Measurements from ENCODE around the gene C1QTNF6.
"Not testable (repeated sequence)": the region's sequence is repeated elsewhere in the genome, so short reads cannot be mapped to it uniquely, and the experiment has no call there.

Gene C1QTNF6

DNA sequence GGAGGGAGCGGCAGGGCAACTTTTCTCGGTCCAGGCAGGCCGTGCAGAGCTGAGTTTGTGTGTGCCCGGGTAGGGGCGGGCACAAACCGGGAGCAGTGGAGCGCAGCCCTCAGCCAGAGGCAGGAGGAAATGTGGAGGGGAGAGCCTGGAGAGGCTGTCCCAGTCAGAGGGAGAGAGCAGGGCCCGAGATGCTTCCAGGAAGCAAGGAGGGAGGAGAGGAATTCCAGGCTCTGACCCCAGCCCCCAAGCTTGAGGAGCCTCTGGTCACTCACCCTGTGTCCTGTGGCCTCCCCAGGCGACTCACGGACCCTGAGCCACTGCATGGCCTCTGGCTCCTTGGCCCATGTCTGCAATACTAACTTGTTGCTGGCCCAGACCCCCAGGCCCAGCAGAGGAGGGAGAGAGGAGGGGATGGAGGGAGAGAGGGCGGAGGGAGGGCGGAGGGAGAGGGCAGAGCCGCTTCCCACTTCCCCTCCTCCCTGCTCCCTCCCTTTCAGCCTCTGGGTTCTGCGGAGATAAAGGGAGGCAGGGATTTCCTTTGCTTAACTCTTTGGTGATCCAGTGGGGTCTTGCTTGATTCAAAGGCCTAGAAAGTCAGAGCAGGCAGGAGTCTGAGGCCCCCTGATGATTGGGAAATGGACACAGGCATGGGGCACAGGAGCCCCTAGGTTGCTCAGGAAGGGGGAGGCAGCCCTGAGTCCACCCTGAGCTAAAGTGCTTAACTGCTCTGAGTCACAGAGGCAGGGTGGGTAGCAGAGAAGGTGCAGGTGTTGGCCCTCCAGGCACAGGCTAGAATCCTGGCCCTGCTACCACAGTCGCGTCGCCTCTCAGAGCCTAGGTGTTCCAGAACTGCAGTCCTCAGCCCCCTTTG lies at the start of gene C1QTNF6:
Gene C1QTNF6, minus strand, starts transcription at position 357 of the 871 bp plus-strand sequence. Its CDS starts 34 bp downstream, at position 323.
- no peak for DNase-seq (ENCODE audit: low spot score)

DNA sequence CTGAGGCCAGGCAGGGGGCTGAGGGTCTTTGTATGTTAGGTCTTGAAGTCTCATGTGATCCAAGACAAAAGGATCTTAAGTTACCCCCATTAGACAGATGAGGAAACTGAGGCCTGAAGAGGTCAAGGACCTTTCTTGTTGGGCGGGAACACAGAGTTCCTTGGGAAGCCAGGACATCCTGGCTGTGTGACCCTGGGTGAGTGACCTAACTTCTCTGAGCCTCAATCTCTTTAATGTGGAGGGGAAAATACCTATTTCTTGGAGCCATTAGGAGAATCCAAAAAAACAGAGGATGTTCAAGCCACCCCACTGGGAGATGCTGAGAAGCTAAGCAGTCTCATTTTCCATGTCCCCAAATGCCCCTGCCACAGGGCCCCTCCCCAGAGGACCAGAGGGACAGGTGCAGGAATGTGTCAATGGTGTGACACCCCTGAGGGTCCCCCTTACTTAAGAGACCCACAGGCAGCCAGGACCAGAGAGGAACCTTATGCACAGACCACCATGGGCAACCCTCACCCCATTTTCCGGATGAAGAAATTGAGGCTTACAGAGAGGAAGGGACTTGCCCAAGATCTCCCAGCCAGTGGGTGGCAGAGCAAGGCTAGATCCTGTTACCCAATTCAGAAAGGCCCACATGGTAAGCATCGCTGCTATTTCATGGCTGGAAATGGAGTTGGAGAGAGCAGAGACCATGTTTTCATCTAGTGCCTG lies 48.0 kb upstream of the C1QTNF6 start:
- DNase-seq (ENCODE audit: low spot score) = no peak

DNA sequence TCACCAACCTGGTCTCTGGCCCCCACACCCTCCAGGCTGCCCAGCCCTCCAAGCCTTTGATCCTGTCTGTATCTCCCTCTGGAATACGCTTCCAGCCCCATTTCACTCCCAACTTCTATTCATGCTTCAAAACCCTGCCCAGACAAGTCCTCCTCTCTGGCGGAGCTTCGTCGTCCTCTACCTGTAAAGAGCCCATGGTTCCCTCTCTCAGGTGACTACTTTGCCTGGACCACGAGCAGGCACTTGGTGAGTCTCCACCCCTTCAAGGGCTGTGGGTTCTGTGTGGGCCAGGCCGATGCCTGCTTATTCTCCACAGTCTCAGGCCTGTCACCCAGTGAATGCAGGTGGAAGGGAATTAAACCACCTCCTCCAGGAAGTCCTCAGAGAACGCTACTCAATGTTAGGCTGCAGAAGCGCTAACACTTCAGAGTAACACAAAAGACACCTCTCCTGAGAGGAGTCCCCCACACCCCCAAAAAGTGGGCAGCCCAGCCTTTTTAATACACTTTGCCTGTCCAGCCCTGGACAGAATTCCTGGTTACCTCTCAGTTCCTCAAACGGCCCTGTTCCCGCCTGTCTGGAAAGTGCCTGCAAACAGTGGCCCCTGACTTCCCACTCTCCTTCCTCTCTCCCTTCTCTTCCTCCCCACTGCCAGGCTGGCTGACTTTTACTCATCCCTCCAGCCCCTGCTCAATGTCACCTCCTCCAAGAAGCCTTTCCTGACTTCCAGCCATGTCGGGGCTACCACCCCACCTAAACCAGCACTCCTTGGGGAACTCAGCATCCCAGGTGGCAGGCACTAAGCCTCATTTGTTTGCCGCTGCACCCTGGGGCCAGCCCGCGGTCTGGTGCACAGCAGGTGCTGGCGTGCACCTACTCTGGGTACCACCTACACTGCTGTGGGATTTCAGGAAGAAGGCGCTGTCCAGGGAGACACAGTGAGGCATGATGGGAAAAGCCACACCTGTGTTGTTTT lies 47.0 kb upstream of the C1QTNF6 start:
- DNase-seq (ENCODE audit: low spot score) = no peak

DNA sequence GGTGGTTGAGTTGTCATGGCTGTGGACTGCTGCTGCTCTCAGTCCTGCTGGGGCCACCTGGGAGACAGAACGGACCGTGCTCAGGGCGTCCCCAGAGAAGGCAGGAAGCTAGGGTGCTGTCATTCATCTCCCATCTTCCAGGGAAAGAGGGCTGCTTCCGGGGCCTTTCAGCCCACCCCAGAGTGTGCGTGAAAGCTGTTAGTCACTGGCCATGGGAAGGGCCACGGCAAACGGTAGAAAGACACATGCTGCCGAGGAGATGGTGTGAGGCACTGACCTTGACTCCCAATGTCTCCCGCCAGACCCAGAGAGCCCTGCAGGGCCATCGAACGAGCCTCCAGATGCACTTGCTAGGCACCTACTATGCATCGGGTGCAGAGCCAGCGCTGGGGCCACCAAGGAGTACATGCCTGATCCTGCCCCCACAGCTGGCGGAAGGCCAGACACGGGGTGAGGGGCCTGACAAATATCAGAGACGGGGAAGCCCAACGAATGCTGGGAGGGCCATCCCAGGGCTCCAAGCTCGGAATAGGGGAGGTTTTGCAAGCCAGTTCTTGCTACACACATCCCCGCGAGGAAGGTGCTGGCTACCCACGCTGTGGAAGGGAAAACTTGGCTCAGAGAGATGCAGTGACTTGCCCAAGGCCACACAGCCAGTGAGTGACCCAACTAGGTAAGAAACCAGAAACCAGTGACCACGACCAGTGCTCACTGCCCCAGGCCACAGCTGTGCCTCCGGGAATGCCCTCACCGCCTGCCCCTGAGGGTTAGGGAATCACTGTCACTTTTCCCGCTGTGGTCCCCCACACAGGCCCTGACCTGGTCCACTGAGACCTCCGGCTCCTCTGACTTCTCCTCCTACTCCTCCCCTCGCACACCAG lies 45.9 kb upstream of the C1QTNF6 start:
- DNase-seq (ENCODE audit: low spot score) = no peak

DNA sequence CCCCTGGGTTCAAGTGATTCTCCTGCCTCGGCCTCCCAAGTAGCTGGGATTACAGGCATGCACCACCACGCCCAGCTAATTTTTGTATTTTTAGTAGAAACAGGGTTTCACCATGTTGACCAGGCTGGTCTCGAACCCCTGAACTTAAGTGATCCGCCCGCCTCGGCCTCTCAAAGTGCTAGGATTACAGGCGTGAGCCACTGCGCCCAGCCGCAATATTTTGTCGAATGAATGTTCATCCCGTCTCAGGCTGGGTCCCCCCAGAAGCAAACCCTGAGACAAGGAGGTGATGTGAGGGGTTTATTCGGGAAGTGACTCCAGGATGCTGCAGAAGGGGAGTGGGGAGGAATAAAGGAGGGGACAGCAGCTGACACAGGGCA lies 45.3 kb upstream of the C1QTNF6 start:
- DNase-seq (ENCODE audit: low spot score) = not testable (repeated sequence)

DNA sequence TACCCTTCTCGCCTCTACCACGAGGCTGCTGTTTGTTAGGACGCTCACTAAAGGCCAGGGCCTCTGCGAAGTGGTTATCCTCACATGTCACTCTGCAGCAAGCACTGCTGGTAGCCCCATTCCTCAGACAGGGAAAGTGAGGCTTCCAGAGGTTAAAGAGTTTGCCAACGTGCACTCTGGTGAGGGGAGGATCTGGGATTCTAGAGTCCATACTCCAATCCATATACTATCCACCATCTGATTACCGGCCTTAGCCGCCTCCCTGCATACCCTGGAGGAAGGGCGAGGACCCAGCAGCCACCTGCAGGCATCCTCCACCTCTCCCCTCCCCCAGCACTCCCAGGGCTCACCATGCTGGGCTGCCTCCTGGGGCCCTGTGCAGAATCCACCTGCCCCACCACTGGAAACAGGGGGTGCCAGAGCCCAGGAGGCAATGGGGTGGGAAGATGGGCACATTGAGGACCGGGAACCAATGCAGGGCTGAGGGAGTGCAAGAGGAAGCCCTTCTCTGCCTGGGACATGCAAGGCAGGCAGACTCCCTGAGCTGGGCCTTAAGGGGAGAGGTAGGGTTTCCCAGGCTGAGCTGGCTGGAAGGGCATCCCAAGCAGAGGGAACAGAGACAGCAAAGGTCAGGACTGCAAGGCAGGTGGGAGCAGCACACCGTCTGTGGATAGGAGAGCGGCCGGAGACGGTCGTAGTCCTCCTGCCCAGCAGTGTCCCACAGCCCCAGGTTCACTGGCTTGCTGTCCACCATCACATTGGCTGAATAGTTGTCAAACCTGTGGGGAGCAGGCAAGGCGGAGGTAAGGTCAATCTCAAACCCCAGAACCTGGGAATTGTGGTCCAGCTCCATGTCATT lies 44.3 kb upstream of the C1QTNF6 start:
- DNase-seq (ENCODE audit: low spot score) = no peak

DNA sequence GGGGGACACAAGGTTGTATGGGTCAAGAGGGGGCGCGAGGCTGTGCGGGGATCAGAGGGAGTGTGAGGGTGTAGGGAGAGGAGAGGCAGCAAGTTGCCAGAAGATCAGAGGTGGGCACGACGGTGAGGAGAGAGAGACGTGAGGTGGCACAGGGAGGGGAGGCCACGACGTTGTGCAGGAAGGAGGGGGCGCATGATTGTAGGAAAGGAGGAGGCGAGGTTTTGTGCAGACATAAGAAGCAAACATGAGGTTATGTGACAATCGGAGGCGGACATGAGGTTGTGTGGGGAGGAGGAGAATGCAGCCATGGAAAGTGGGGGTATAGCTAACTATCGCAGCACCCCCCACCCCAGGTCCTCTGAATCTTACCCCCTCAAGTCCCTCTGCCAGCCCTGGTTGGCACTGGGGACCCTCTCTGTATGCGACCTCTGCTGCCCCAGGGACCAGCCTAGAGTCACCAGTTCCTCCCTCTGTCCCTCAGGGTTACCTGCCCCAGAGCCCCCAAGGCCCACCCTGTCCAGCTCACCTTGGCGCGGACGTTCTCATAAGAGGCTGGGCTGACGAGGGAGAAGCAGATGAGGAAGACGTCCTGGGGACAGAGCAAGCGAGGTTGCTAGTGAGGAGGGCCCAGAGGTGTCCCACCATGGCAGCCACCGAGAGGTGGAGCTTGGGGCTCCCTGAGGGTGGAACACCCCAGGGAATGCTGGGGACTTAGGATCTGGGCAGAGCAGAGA lies 43.5 kb upstream of the C1QTNF6 start:
- DNase-seq (ENCODE audit: low spot score) = peak; percentile 63

DNA sequence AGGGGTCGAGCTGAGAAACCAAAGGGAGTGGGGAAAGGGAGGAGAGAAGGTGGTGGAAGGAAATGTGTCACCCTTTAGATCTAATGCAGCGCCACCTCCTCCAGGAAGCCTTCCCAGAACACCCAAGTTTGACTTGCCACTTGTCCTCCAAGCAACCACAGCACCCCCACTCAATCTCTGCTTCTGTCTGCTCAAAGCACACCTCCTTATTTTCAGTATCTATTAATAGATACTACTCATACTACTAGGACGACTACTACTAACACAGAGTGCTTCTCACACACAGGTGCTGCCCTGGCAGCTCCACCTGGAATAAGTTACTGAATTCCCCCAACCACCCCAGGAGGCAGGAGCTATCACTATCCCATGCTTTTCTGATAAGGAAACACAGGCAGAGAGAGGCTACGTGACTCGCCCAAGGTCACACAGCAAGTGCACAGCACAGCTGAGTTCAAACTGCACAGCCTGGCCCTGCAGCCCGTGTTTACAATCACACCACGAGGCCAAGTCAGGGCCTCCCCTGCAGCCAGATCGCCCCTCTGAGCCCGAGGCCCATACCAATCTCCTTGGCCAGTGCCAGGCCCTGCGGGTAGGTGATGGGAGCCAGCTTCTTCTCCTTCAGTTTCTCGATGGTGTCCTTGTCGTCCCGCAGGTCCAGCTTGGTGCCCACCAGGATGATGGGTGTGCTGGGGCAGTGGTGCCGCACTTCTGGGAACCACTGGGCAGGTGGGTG lies 42.8 kb upstream of the C1QTNF6 start:
- peak; percentile 77 for DNase-seq (ENCODE audit: low spot score)

DNA sequence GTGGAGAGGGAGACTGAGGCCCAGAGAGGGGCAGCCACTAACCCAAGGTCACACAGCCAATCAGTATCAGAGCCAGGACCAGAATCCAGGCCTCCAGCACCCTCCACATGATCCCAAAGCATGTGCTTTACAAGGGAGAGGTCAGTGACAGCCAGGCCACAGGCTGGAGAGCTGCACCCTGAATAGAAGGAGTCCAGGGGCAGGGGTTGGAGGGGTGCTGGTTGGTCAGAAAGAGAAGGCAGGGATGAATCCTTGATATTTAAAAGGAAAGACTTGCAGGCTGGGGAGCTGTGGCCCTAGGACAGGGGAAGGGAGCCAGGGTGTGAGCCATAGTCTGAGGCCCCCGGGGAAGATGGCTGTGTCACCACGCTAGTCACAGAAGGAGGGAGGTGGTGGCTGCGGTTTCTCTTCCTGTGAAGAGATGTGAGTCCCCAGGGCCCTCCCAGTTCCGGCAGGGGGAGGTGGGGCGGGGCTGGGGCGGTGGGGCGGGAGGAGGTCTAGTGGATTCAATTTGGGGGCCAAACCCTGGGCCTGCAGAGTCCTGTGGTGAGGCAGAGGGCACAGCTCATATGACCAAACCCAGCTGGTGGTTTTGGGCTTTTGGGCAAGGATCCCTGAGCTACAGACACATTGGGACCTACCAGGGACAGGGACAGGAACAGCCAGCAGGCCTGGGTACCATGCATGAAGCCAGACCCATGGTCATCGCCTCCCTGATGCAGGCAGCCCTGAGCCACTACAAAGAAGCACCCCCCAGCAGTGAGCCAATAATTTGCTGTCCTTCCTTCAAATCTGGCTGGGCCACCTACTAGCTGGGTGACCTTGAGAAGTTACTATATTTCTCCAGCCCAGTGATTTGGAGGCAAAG lies 42.0 kb upstream of the C1QTNF6 start:
- peak; percentile 92 for DNase-seq (ENCODE audit: low spot score)

DNA sequence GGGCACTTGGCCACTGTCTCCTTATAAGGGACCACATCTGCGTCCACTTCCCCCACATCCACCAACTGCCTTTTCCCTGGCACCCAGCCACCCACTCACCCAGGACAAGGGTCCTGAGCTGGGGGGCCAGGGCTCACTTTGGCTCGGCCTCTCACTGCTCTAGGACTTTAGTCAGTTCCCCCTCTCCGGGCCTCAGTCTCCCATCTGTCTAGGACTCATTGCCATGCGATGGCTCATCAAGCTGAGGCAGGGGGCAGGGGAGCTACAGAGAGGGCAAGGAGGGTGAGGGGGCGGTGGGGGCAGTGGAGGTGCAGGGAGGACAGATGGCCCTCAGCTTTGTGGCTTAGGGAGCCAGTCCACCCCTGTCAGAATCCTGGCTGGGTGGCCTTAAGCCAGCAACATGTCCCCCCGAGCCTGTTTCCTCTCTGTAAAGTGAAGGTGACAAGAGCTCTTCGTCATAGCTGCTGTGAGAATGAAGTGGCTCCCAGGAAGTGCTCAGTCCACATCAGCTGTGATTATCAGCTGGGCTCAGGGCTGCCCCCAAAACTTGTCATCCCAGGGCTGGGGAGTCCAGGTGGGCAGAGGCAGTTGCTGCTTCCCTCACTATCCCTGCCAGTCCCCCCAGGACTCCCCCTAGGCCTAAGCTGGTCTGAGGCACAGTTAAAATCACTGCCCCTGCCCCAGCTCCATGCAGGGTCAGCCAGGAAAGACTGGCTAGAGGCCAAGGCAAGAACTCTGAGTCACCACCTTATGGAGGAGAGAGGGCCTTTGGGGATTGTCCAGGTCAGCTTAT lies 41.2 kb upstream of the C1QTNF6 start:
- DNase-seq (ENCODE audit: low spot score) = peak; percentile 51

DNA sequence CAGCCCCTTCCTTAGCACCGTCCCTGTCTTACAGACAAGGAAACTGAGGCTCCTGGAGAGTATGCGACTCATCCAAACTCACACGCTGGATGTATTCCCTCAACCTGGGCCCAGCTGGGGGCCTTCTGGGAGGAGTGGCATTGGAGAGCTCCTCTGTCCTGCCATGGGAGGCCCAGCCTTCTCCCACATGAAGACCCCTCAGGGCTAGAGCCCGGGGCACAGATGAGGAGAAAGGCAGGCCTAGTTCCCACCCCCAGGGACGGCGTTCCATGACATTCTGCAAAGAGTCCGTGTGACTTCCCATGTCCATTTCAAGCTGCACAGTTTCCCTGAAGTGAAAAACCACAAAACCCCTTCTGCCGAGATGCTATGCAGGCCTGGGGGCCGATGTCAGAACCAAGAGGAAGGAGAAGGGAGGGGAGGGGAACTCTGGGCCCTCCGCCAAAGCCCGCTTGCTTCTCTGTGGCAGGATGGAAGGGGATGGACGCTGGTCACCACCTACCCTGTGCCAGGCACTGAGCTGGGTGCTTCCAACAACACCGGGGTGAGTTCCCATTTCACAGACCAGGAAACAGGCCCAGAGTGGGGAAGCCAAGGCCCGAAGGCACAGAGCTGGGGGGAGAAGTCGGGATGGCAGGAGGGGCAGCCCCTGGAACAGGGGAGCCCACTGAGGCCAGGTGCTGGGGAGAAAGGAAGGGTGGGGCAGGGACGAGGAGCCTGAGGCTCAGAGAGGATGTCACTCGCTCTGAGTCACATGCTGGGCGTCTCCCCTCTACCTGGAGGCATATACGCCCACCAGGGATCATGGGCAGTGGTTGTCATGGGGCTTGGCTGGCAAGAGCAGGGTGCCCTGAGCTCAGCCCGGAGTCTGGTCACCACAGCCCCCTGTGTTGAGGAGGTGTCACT lies 40.3 kb upstream of the C1QTNF6 start:
- peak; percentile 54 for DNase-seq (ENCODE audit: low spot score)

DNA sequence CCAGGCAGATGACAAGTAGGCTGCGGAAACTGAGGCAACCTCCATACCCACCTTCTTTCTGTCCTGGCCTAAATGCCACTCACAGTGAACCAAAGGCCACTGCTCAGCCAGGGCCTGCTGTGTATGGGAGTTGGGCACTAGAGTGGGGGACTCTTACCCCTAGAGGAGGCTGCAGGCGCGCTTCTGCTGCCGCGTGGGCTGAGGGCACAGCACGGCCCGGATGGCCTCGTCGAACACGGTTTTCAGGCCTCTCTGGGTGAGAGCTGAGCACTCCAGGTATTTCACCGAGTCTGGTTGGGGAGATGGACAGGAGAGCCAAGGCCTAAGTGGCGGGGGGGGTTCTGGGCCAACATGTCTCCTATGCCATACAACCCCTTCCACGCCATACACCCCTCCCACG lies 38.5 kb upstream of the C1QTNF6 start:
- DNase-seq (ENCODE audit: low spot score) = no peak

DNA sequence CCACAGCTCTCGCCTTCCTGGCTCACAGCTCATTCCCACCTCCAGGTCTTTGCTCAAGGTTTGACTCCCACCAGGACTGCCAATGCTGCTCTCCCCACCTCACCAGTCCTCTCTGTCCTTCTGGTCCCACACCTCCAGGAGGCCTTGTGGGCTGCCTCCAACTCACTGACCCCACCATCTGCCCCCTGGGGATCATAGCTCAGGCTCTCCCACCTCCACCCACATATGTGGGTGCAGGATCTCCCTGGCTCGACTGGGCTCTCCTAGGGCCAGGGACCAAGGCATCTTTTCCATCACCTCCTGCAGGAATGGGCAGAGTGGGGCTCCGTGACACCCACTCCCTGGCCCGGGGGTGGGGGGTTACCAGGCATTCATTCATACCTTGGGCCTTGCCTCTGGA lies 38.0 kb upstream of the C1QTNF6 start:
- no peak for DNase-seq (ENCODE audit: low spot score)

DNA sequence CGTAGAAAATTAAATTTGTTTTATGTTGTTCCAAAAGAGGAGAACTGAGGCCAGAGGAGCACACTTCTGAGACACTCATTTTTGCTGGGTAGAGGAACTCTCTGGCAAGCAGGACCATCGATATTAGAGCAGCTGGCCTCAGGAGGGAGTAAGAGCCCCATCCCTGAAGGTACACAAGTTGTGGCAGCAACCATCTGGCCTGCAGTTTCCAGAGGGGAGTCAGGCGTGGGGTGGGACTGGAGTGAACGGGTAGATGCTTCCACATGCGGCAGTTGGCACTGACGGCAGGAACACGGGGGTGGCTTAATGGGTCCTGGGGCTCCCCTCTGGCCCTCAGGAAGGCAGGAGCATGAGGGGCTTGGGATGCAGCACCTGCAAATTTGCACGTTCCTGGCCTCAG lies 37.4 kb upstream of the C1QTNF6 start:
- no peak for DNase-seq (ENCODE audit: low spot score)

DNA sequence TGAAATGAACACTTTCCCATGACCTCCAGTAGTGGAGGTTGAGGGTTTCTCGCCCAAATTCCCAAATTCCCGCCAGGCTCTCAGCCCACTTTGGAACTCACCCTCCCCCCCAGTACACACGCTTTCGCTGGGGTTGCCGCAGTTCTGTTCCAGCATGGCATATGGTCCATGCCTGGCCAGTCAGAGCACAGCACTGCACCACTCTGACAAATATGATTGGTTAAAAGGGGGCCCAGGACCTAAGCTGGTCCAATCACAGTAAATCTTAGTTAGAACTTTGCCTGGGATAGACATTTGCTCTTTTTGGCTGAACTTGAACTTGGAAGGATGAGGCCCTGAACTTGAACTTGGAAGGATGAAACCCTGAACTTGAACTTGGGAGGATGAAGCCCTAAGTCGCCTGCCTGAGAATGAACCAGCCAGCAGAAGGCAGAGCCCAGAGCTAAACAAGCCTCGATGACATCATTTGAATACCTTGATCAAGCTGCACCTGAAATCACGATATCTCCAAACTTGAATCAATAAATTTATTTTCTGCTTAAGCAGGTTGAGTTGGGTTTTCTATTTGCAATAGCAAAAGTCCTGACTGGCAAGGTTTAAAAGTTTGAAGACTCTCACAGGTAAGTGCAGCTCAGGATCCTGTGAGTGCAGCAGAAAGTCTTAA lies 36.8 kb upstream of the C1QTNF6 start:
- no peak for DNase-seq (ENCODE audit: low spot score)

Measured in CD4-positive, alpha-beta T cell treated with Interleukin-6 at 100 ng/mL for 8 hours (primary cell).